ENCODE results near the gene CDS2.

DNA sequence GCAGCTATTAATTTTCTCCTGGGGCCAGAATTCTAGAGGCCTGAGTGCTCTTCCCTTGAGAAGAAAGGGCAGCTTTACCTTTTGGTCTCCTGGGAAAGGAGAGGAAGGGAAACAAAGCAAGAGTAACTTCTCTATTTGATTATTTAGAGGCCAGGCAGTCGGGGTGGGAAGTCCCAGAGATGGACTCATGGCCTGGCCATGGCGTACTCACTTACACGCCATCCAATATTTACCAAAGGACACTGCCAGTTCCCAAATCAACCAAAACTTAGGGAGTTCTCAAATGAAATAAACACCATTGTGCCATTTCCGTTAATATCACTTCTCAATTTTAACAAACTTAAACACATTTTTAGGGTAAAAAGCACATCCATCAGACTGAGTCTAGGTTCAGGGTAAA, 76.6 kb downstream of the CDS2 start:
- TF ChIP-seq CTCF (conservative IDR thresholded peaks at IDR 0.05; ENCODE audit: low read depth, low read length), result no peak
- no peak for TF ChIP-seq EZH2 (IDR thresholded peaks at IDR 0.05; ENCODE audit: borderline replicate concordance, low read depth, low read length, poor library complexity, severe bottlenecking)
